ENCODE results near the gene PVALEF.

The PVALEF gene

GRCh38 chr17:81128774-81129173 is 36.5 kb upstream of the PVALEF start:
- DNase-seq (ENCODE audit: low read depth), result no peak

GRCh38 chr17:81129289-81129688 is 36.0 kb upstream of the PVALEF start:
- DNase-seq (ENCODE audit: low read depth), result no peak

GRCh38 chr17:81129711-81130367 is 35.5 kb upstream of the PVALEF start:
- no peak for DNase-seq (ENCODE audit: low read depth)

GRCh38 chr17:81130385-81131361 is 34.6 kb upstream of the PVALEF start:
- DNase-seq (ENCODE audit: low read depth), result no peak

GRCh38 chr17:81131486-81132196 is 33.7 kb upstream of the PVALEF start:
- no peak for DNase-seq (ENCODE audit: low read depth)

- DNase-seq (ENCODE audit: low read depth), result no peak
Observed at GRCh38 chr17:81132197-81132540, 33.1 kb upstream of the PVALEF start.

GRCh38 chr17:81132770-81133723 is 32.3 kb upstream of the PVALEF start:
- DNase-seq (ENCODE audit: low read depth), result no peak

- DNase-seq (ENCODE audit: low read depth), result no peak
Observed at GRCh38 chr17:81134064-81134781, 31.1 kb upstream of the PVALEF start.

GRCh38 chr17:81135505-81136278 is 29.6 kb upstream of the PVALEF start:
- DNase-seq (ENCODE audit: low read depth), result no peak

GRCh38 chr17:81136366-81136765 is 28.9 kb upstream of the PVALEF start:
- no peak for DNase-seq (ENCODE audit: low read depth)

- DNase-seq (ENCODE audit: low read depth), result no peak
Observed at GRCh38 chr17:81137248-81137647, 28.1 kb upstream of the PVALEF start.

- DNase-seq (ENCODE audit: low read depth), result no peak
Observed at GRCh38 chr17:81138083-81138482, 27.2 kb upstream of the PVALEF start.

GRCh38 chr17:81138500-81138899 is 26.8 kb upstream of the PVALEF start:
- no peak for DNase-seq (ENCODE audit: low read depth)

GRCh38 chr17:81139428-81139827 is 25.9 kb upstream of the PVALEF start:
- no peak for DNase-seq (ENCODE audit: low read depth)

GRCh38 chr17:81140018-81140417 is 25.3 kb upstream of the PVALEF start:
- no peak for DNase-seq (ENCODE audit: low read depth)

GRCh38 chr17:81140695-81141094 is 24.6 kb upstream of the PVALEF start:
- DNase-seq (ENCODE audit: low read depth), result no peak

GRCh38 chr17:81142301-81143199 is 22.8 kb upstream of the PVALEF start:
- no peak for DNase-seq (ENCODE audit: low read depth)

GRCh38 chr17:81143200-81143527 is 22.1 kb upstream of the PVALEF start:
- DNase-seq (ENCODE audit: low read depth), result no peak

- DNase-seq (ENCODE audit: low read depth), result no peak
Observed at GRCh38 chr17:81143717-81144422, 21.4 kb upstream of the PVALEF start.
